MM.1S (cell line): ENCODE data around the gene RNF217.

Experiments
- DNase-seq: peaks from one replicate; pipeline ENCODE4 v3.0.0-alpha.2; 2015
- H2AFZ ChIP-seq: fragments of 300-600 bp; sonication (generic); 2 replicates; pipeline ENCODE4 v1.6.0; 2016; ENCODE audit warnings: antibody characterized with exemption, low read length
- H3F3A ChIP-seq: fragments of 300-600 bp; sonication (generic); 2 replicates; pipeline ENCODE4 v1.6.1; 2016; ENCODE audit warnings: mild to moderate bottlenecking, antibody characterized with exemption, low read length, moderate library complexity, mixed read lengths; ENCODE audit not compliant: insufficient read depth
- H3K27ac ChIP-seq: fragments of 300-600 bp; sonication (generic); 2 replicates; pipeline ENCODE4 v1.5.1; 2016; ENCODE audit warnings: mild to moderate bottlenecking, low read length
- H3K27me3 ChIP-seq: fragments of 300-600 bp; sonication (generic); replicated peaks from 2 replicates; pipeline ENCODE4 v1.6.0; 2016; ENCODE audit warnings: low read length; ENCODE audit not compliant: insufficient read depth
- H3K36me3 ChIP-seq: fragments of 300-600 bp; sonication (generic); replicated peaks from 2 replicates; pipeline ENCODE4 v1.6.1; 2016; ENCODE audit warnings: mild to moderate bottlenecking, low read length, mixed read lengths; ENCODE audit not compliant: insufficient read depth
- H3K4me1 ChIP-seq: fragments of 300-600 bp; sonication (generic); 2 replicates; pipeline ENCODE4 v1.6.1; 2016; ENCODE audit warnings: low read length, mixed read lengths
- H3K4me2 ChIP-seq: fragments of 300-600 bp; sonication (generic); 2 replicates; pipeline ENCODE4 v1.6.0; 2016; ENCODE audit warnings: low read depth, low read length
- H3K4me3 ChIP-seq: fragments of 300-600 bp; sonication (generic); 2 replicates; pipeline ENCODE4 v1.5.1; 2016; ENCODE audit warnings: low read length, mixed read lengths
- H3K79me2 ChIP-seq: fragments of 300-600 bp; sonication (generic); 2 replicates; pipeline ENCODE4 v1.6.1; 2016; ENCODE audit warnings: mixed run types, low read length, mixed read lengths
- H3K9ac ChIP-seq: fragments of 300-600 bp; sonication (generic); 2 replicates; pipeline ENCODE4 v1.6.1; 2016; ENCODE audit warnings: low read length, mixed read lengths
- H3K9me2 ChIP-seq: fragments of 300-600 bp; sonication (generic); replicated peaks from 2 replicates; pipeline ENCODE4 v1.6.1; 2016; ENCODE audit warnings: mild to moderate bottlenecking, low read length, mixed read lengths; ENCODE audit not compliant: insufficient read depth
- H3K9me3 ChIP-seq: fragments of 300-600 bp; sonication (generic); replicated peaks from 2 replicates; pipeline ENCODE4 v1.6.1; 2016; ENCODE audit warnings: mild to moderate bottlenecking, low read length, mixed read lengths; ENCODE audit not compliant: insufficient read depth
- H4K20me1 ChIP-seq: fragments of 300-600 bp; sonication (generic); 2 replicates; pipeline ENCODE4 v1.6.1; 2016; ENCODE audit warnings: mild to moderate bottlenecking, low read length, moderate library complexity, mixed read lengths; ENCODE audit not compliant: insufficient read depth
- CTCF ChIP-seq: fragments of 300-600 bp; sonication (generic); IDR thresholded peaks from 2 replicates; pipeline ENCODE4 v1.5.1; 2016; ENCODE audit warnings: antibody characterized with exemption, low read length, mixed read lengths
- EZH2 ChIP-seq: fragments of 300-600 bp; sonication (generic); optimal IDR thresholded peaks from 2 replicates; pipeline ENCODE3; 2017; ENCODE audit warnings: low read depth, mild to moderate bottlenecking, antibody characterized with exemption, low read length, mixed read lengths
- EZH2phosphoT487 ChIP-seq: fragments of 300-600 bp; sonication (generic); IDR thresholded peaks from 2 replicates; pipeline ENCODE4 v1.6.1; 2018; ENCODE audit warnings: antibody characterized with exemption, low read length

Gene RNF217

GRCh38 chr6:125054331-125054730 lies 92.1 kb downstream of the RNF217 start:
- DNase-seq: no peak
- H3K9ac ChIP-seq: no peak overlapping the region
- H4K20me1 ChIP-seq: no peaks in the 10 kb centered on the region
- no peaks in the 10 kb centered on the region for H3K9me3 ChIP-seq
- no peaks in the 10 kb centered on the region for H3F3A ChIP-seq
- H3K27me3 ChIP-seq: no peaks in the 10 kb centered on the region
- H3K9me2 ChIP-seq: no peaks in the 10 kb centered on the region
- no peaks in the 10 kb centered on the region for H3K4me1 ChIP-seq
- H3K79me2 ChIP-seq: no peaks in the 10 kb centered on the region
- H3K36me3 ChIP-seq: no peaks in the 10 kb centered on the region
- no peak overlapping the region for H3K4me2 ChIP-seq
- TF ChIP-seq EZH2phosphoT487: no peak
- TF ChIP-seq CTCF: no peak
- no peak overlapping the region for H3K4me3 ChIP-seq
- no peak overlapping the region for H3K27ac ChIP-seq
- H2AFZ ChIP-seq: no peak overlapping the region

GRCh38 chr6:125057392-125058246 lies 95.4 kb downstream of the RNF217 start:
- Histone ChIP-seq H3K9me2 (no peaks in the 10 kb centered on the region), H3K9ac (no peak overlapping the region), H3F3A (no peaks in the 10 kb centered on the region), H3K4me3 (no peak overlapping the region), H3K27me3 (no peaks in the 10 kb centered on the region), H3K4me2 (no peak overlapping the region), H3K36me3 (no peaks in the 10 kb centered on the region), H3K79me2 (no peaks in the 10 kb centered on the region), H3K9me3 (no peaks in the 10 kb centered on the region), H3K4me1 (no peaks in the 10 kb centered on the region), H4K20me1 (no peaks in the 10 kb centered on the region), H3K27ac (no peak overlapping the region), H2AFZ (no peak overlapping the region)
- DNase-seq: no peak
- no peak for TF ChIP-seq EZH2phosphoT487
- no peak for TF ChIP-seq EZH2
- no peak for TF ChIP-seq CTCF

- Histone ChIP-seq H4K20me1 (no peaks in the 10 kb centered on the region), H2AFZ (no peak overlapping the region), H3K4me1 (no peaks in the 10 kb centered on the region), H3K9me2 (no peaks in the 10 kb centered on the region), H3K27ac (no peak overlapping the region), H3K4me2 (no peak overlapping the region), H3K27me3 (no peaks in the 10 kb centered on the region), H3K4me3 (no peak overlapping the region), H3F3A (no peaks in the 10 kb centered on the region), H3K9me3 (no peaks in the 10 kb centered on the region), H3K9ac (no peak overlapping the region), H3K36me3 (no peaks in the 10 kb centered on the region), H3K79me2 (no peaks in the 10 kb centered on the region)
- TF ChIP-seq EZH2: no peak
- no peak for TF ChIP-seq CTCF
- no peak for TF ChIP-seq EZH2phosphoT487
- no peak for DNase-seq
These were observed 96.3 kb downstream of the RNF217 start for GRCh38 chr6:125058546-125058945.
